Astrocyte of the spinal cord (primary cell): Measurements from ENCODE around the gene DQX1.

ENCODE experiments used
- DNase-seq: peaks from one replicate; pipeline ENCODE4 v3.0.0; 2011; ENCODE audit warnings: low read depth, low spot score
- H3K4me3 ChIP-seq: 2 replicates; pipeline ENCODE4 v1.5.1; 2011; ENCODE audit warnings: low read depth, mild to moderate bottlenecking, low read length, moderate library complexity
- CTCF ChIP-seq: IDR thresholded peaks from 2 replicates; pipeline ENCODE4 v1.5.1; 2012; ENCODE audit warnings: low read depth, mild to moderate bottlenecking, low read length, inconsistent platforms
- in situ Hi-C: cut with HindIII; loops from 2 replicates; pipeline ENCODE4 v1.10.0; 2017; ENCODE audit warnings: low sequenced_read_pairs

DQX1 gene

GRCh38 chr2:74550231-74550630 is 24.2 kb upstream of the DQX1 start:
- no peak for TF ChIP-seq CTCF
- in situ Hi-C loops, result no loop called here
- H3K4me3 ChIP-seq, result no peak overlapping the region
- no peak for DNase-seq

- in situ Hi-C loops, result no loop called here
- peak; percentile 32 for DNase-seq
- peak overlapping the region; percentile 52 for H3K4me3 ChIP-seq
- TF ChIP-seq CTCF, result no peak
Observed at GRCh38 chr2:74548900-74549826, 23.1 kb upstream of the DQX1 start.

- peak overlapping the region; percentile 52 for H3K4me3 ChIP-seq
- TF ChIP-seq CTCF, result no peak
- peak; percentile 9 for DNase-seq
- in situ Hi-C loops, result no loop called here
Observed at GRCh38 chr2:74548285-74548899, 22.4 kb upstream of the DQX1 start.

GRCh38 chr2:74546004-74546403 is 20.0 kb upstream of the DQX1 start:
- H3K4me3 ChIP-seq, result no peak overlapping the region
- DNase-seq, result no peak
- TF ChIP-seq CTCF, result no peak
- in situ Hi-C loops, result no loop called here

- H3K4me3 ChIP-seq, result no peak overlapping the region
- in situ Hi-C loops, result no loop called here
- no peak for DNase-seq
- TF ChIP-seq CTCF, result no peak
Observed at GRCh38 chr2:74544634-74545033, 18.6 kb upstream of the DQX1 start.

- no peak for TF ChIP-seq CTCF
- no peak for DNase-seq
- in situ Hi-C loops, result no loop called here
- H3K4me3 ChIP-seq, result no peak overlapping the region
Observed at GRCh38 chr2:74542978-74543377, 16.9 kb upstream of the DQX1 start.
